Heart right ventricle (tissue), 16 donors: ENCODE results near the gene HOXD11. TPM values are rescaled to one million over a fixed set of nuclear protein-coding genes. Genes with fewer than 3 reads are reported as not detected.

ENCODE experiments used
- ATAC-seq, 8 donors: fragments of 200-7000 bp; cut with Tn5 transposase; one replicate each; pipeline ENCODE4 v1.9.1; 2020; ENCODE audit warnings: mild to moderate bottlenecking in 8 of 8, moderate library complexity in 8 of 8, moderate number of reproducible peaks in 1 of 8
- DNase-seq, 2 donors: peaks; one replicate each; pipeline ENCODE4 v3.0.0-alpha.2; 2020
- H3K27ac ChIP-seq, 10 donors: fragments of 200-600 bp; sonication (generic) in 2 of 10; one replicate each; pipeline versions ENCODE4 v1.5.0 to v1.8.0; 2020 to 2022; ENCODE audit warnings: mild to moderate bottlenecking in 3 of 10
- H3K27me3 ChIP-seq, 7 donors: fragments of 200-600 bp; one replicate each; pipeline ENCODE4 v1.8.0; 2021 to 2022; ENCODE audit warnings: mild to moderate bottlenecking in 2 of 7
- H3K36me3 ChIP-seq, 9 donors: fragments of 200-600 bp; sonication (generic) in 1 of 9; one replicate each; pipeline versions ENCODE4 v1.5.0 to v1.8.0; 2020 to 2022; ENCODE audit warnings: mild to moderate bottlenecking in 2 of 9
- H3K4me1 ChIP-seq, 9 donors: fragments of 200-600 bp; sonication (generic) in 1 of 9; one replicate each; pipeline versions ENCODE4 v1.5.0 to v1.8.0; 2020 to 2022; ENCODE audit warnings: mild to moderate bottlenecking in 4 of 9
- H3K4me3 ChIP-seq, 10 donors: fragments of 200-600 bp; sonication (generic) in 2 of 10; one replicate each; pipeline versions ENCODE4 v1.5.0 to v1.8.0; 2020 to 2022; ENCODE audit warnings: mild to moderate bottlenecking in 7 of 10, moderate library complexity in 2 of 10
- H3K9me3 ChIP-seq, 11 donors: fragments of 200-600 bp in 10 of 11; sonication (generic) in 2 of 11; one replicate each; pipeline versions ENCODE4 v1.5.0 to v1.8.0; 2013 to 2022; ENCODE audit warnings: mild to moderate bottlenecking in 2 of 11, control low read depth in 1 of 11, moderate library complexity in 1 of 11
- CTCF ChIP-seq, 9 donors: fragments of 200-600 bp; sonication (generic) in 2 of 9; IDR thresholded peaks; one replicate each; pipeline versions ENCODE4 v1.5.0 to v1.8.0; 2021 to 2022; ENCODE audit warnings: antibody characterized with exemption in 9 of 9, mild to moderate bottlenecking in 5 of 9, moderate library complexity in 1 of 9
- WGBS, 2 donors: extraction: QIAGEN DNeasy Blood & Tissue Kit; methylation state at CpG; one replicate each; pipeline ENCODE4 v1.1.7; 2013; ENCODE audit warnings: inconsistent platforms in 1 of 2; 5-methylcytosine and 5-hydroxymethylcytosine counted together
- intact Hi-C, 10 donors: fragments of 100-400 bp; cut with DNase I; formaldehyde crosslinking; loops; one replicate each; pipeline versions ENCODE4 v1.11.1 to v1.14.2; 2022
- polyA plus RNA-seq, 2 donors: library from polyadenylated mRNA; stranded (reverse); fragments of 200-250 nt; gene quantifications; one replicate each; pipeline ENCODE4 v1.2.3, GENCODE V29; 2013
- total RNA-seq, 10 donors: library from RNA; stranded (reverse); fragmentation: NEBNext Ultra II Directional in 3 of 10; extraction: Animal tissue kit (Norgen Biotek cat#: 25700) in 3 of 10; gene quantifications; one replicate each; pipeline versions ENCODE4 v1.2.1 to v1.2.4, GENCODE V29; 2021 to 2023
- donor health status: Arrhythmogenic right ventricular cardiomyopathy.
- donor health status: ischemic (EF 13 %, LVEDD 7.1; RV severe dilation, severe dysfunction).
- donor health status: healthy with polysubstance abuse.
- donor health status: DM: no; HTN: yes; CAD: no.
- donor health status: DM: no; HTN: no; CAD: no.
- donor health status: ischemic (EF 25% LVEDD 6.9; RV normal size, moderate dysfunction).
- donor health status: ischemic (EF 25% LVEDD 5.7; RV mildly dilated, moderate dysfunction).
- donor health status: healthy.
- donor health status: DM: yes; HTN: yes; CAD: no.
- donor health status: Ischemic cardiomyopathy.
- donor health status: ischemic (EF 35%, LVEDD 5.7; RV mildly dilated, moderate dysfunction).
- donor health status: nonischemic (EF 11% LVEDD 7.7; RV severe dilation, severe dysfunction).
- donor health status: DM: yes; HTN: yes; CAD: no.
- donor health status: PGD.
- donor health status: ischemic (EF 29% LVEDD 5.4; RV normal size, mild dysfunction).
- donor health status: nonischemic (EF 23%, LVEDD 6.1; RV moderate dilation, normal function).

HOXD11 gene
- total and polyA plus RNA-seq, 12 donors, result not detected

DNA sequence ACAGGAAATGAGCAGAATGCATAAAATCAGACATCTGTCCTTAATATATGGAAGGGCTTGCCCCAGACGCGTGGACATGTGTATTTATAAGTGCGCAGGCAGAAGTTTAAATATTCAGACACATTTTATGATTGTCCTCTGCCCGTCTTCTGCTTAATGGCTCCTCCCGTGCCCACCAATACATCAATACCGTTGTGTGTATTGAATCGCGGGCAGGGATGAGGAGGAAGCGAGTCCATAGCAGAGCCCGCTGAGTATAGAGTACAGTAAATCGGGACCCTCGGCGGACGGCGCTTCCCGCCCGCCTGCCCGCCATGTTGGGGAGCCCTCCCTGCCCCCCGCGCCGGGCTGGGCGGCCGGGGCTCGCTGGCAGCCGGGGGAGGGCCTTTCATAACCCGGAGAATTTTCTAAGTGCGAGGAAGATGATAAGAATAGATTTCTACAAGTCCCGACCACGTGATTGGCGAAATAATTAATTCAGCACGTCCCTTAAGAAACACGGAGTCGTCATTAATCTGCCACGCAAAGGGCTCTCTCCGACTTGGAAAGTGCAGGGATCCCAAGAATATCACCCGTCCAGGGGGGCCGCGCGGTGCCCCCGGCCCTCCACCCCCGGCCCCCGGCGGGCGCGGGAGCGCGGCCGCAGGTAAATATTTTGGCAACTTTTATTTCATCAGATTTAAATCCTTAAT is 49.9 kb downstream of the HOXD11 start, which contains the start of gene HOXD3:
Gene HOXD3, plus strand, starts transcription at position 501 of the 692 bp plus-strand sequence. CDS start 11,808 bp downstream, outside the sequence.
- ATAC-seq, result no peak
- Histone ChIP-seq H3K27me3 (peaks cover 55 to 100% (median 100%) of the 10 kb centered on the region in 7 donors), H3K4me3 (peak within 1 kb of the TSS in 4 of 10 donors; percentile 3 to 39 (median 22)), H3K36me3 (no peaks in the 10 kb centered on the region), H3K4me1 (peaks cover 7 to 44% (median 20%) of the 10 kb centered on the region in 9 donors), H3K9me3 (no peaks in the 10 kb centered on the region), H3K27ac (no peak within 1 kb of the TSS)
- 4 to 8% methylated on average over 48 of the region's 48 CpGs for WGBS, 2 donors
- no peak for DNase-seq
- intact Hi-C loops, result no loop called here
- TF ChIP-seq CTCF (IDR thresholded peaks at IDR 0.05), result no peak

- 6 to 9% methylated on average over 43 of the region's 43 CpGs for WGBS, 2 donors
- peaks cover 7 to 47% (median 21%) of the 10 kb centered on the region in 9 donors for H3K4me1 ChIP-seq
- no peak overlapping the region for H3K27ac ChIP-seq
- ATAC-seq (no peak), DNase-seq (no peak)
- H3K9me3 ChIP-seq, result no peaks in the 10 kb centered on the region
- TF ChIP-seq CTCF (IDR thresholded peaks at IDR 0.05), result no peak
- intact Hi-C loops, result no loop called here
- H3K4me3 ChIP-seq, result peak overlapping the region in 4 of 10 donors; percentile 3 to 39 (median 22)
- no peaks in the 10 kb centered on the region for H3K36me3 ChIP-seq
- H3K27me3 ChIP-seq, result peaks cover 56 to 100% (median 100%) of the 10 kb centered on the region in 7 donors
Measured at GRCh38 chr2:176157499-176158185, 50.6 kb downstream of the HOXD11 start.

DNA sequence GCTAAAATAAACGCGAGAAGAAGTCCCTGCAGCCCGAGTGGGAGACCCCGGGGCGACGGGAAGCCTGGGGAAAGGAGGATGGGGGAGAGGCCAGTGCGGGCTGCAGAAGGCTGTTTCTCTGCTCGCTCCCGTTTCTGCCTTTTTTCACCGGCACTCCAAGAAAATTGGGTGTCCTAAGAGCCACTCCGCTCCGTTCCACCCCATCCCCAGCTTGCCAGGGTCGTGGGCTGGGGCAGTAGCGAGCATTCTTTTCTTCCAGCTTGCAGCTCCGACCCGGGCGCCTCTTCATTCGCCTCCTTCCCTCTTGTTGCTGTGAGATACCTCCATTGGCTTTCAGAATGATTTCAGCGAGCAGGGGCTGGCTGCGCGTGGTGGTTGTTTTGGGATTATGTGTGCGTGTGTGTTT is 51.1 kb downstream of the HOXD11 start:
- ATAC-seq (no peak), DNase-seq (no peak)
- Histone ChIP-seq H3K36me3 (no peaks in the 10 kb centered on the region), H3K4me3 (peak overlapping the region in 2 of 10 donors; percentile 13 to 39), H3K27ac (no peak overlapping the region), H3K9me3 (no peaks in the 10 kb centered on the region), H3K4me1 (peaks cover 7 to 47% (median 21%) of the 10 kb centered on the region in 9 donors), H3K27me3 (peaks cover 56 to 100% (median 100%) of the 10 kb centered on the region in 7 donors)
- intact Hi-C loops, result no loop called here
- TF ChIP-seq CTCF (IDR thresholded peaks at IDR 0.05), result no peak
- WGBS, 2 donors, result 6 to 19% methylated on average over 22 of the region's 22 CpGs

GRCh38 chr2:176158855-176159662 is 52.0 kb downstream of the HOXD11 start:
- H3K36me3 ChIP-seq, result no peaks in the 10 kb centered on the region
- H3K27ac ChIP-seq, result peak overlapping the region in 1 of 10 donors; percentile 15
- no peaks in the 10 kb centered on the region for H3K9me3 ChIP-seq
- H3K4me1 ChIP-seq, result peaks cover 7 to 47% (median 21%) of the 10 kb centered on the region in 9 donors
- DNase-seq, result no peak
- intact Hi-C loops, result no loop called here
- WGBS, 2 donors, result 9 to 22% methylated on average over 37 to 39 of the region's 39 CpGs
- H3K4me3 ChIP-seq, result peak overlapping the region in 3 of 10 donors; percentile 13 to 37 (median 22)
- peaks cover 61 to 100% (median 100%) of the 10 kb centered on the region in 7 donors for H3K27me3 ChIP-seq
- no peak for TF ChIP-seq CTCF (IDR thresholded peaks at IDR 0.05)
- ATAC-seq, result no peak
